Stimulated activated CD8-positive, alpha-beta memory T cell treated with anti-CD3 and anti-CD28 coated beads, Interleukin-15, amount 100 ng/mL, for 1 hour (primary cell): ENCODE data around the gene SMARCD3.

Experiments
- DNase-seq: peaks from one replicate; pipeline ENCODE4 v3.0.0-alpha.2; 2020; ENCODE audit warnings: low read depth

Gene SMARCD3

DNA sequence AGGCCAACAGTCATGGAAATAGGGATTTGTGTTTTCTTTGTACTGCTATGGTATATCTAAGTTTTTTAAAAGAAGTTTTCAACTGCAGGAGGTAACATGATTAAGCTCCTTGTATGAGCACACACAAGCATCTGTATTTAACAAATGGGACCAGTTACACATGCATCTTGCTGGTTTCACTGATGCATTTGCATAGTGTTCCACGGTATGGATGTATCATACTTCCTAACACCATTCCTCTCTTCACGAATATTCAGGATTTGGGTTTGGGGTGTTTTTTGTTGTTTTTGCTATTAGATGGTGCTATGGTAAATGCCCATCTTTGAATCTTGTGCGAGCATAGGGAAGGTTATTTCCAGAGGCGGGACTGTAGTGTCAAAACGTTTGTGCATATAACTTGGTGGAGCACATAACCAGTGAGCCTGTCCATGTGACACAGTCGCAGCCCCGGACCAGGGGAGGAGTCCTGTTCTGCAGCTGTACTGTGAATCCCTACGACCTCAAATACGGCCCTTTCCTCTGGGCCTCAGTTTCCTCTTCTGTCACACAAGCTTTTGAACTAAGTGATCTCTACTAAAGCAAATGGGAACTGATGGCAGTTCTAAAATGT lies 40.1 kb downstream of the SMARCD3 start:
- DNase-seq: no peak

GRCh38 chr7:151207804-151208203 lies 40.7 kb downstream of the SMARCD3 start:
- no peak for DNase-seq

GRCh38 chr7:151207315-151207714 lies 41.2 kb downstream of the SMARCD3 start:
- DNase-seq: no peak

DNA sequence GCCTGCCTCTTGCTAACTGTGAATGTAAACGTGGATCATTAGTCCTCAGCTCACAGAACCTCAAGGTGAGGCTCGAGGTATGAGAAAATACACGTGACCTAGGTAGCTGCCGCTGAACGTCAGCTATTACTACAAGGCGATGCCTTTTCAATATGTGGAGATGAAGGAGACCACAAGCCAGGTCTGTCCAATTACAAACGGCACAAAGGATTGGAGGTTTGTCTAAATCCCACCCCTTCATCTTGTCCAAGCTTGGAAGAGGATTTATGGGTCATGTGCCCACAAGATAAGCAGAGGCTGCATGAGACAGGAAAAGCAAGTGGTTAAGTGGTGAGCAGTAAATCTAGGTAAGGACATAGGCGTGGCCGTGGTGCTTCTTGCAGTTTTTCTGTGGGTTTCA lies 41.6 kb downstream of the SMARCD3 start:
- DNase-seq: no peak

- no peak for DNase-seq
Measured at GRCh38 chr7:151205730-151206129, 42.8 kb downstream of the SMARCD3 start.

- DNase-seq: no peak
Measured at GRCh38 chr7:151204383-151205032, 44.0 kb downstream of the SMARCD3 start.

DNA sequence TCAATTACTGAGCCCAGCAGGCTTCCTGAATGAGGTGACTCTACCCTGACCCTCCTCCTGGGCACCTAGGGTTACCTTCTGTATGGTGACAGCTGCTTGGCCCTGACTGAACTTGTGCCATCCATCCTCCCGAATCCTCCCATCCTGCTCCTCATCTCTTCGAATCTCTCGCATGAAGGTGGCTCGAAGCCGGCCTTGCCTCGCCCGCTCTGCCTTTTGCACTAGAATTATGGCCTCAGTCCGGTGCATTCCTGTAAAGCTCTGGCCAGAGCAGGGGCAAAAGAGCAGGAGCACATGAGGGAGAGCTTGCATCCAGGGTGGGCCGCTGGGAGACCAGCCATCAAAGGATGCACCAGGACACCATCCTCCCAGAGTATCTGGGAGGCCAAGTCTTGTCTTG lies 45.7 kb downstream of the SMARCD3 start:
- no peak for DNase-seq

DNA sequence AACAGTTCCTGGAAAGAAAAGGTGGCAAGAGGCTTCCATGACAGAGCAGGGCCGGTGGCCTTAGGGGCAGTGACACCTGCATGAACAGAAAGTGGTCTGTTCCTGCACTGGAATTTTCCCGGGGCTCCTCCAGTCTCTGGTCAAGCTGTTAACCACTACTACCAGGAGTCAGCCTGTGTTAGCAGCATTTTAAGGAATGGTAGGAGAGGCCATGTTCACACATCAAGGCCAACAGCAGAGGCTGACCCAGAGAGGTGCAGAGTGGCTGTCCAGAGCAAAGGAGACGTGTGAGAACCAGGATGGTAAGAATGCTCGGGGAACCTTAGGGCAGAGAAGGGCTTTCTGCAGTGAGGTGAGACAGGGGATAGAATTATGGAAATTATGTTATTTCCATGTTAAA lies 46.7 kb downstream of the SMARCD3 start:
- no peak for DNase-seq

DNA sequence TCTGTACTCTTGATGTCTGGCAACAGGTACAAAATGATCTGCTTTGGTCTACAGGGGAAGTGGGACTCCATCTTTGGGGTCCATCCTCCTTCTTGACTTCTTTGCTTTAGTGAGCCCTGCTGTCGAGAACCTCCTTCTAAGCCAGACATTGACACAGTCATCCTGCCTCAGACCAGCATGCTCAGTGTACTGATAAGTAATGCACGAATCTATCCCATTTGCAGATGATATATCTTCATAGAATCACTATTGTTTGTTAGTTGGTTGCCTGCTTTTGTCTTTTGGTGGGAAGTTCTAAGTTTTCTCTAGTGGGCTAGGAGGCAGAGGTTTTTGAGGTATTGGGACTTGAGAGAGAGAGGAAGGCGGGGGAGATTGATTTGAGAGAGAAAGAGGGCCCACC lies 47.1 kb downstream of the SMARCD3 start:
- no peak for DNase-seq

- DNase-seq: no peak
Measured at GRCh38 chr7:151198945-151199848, 49.3 kb downstream of the SMARCD3 start.

- DNase-seq: no peak
Measured at GRCh38 chr7:151197932-151198331, 50.6 kb downstream of the SMARCD3 start.

DNA sequence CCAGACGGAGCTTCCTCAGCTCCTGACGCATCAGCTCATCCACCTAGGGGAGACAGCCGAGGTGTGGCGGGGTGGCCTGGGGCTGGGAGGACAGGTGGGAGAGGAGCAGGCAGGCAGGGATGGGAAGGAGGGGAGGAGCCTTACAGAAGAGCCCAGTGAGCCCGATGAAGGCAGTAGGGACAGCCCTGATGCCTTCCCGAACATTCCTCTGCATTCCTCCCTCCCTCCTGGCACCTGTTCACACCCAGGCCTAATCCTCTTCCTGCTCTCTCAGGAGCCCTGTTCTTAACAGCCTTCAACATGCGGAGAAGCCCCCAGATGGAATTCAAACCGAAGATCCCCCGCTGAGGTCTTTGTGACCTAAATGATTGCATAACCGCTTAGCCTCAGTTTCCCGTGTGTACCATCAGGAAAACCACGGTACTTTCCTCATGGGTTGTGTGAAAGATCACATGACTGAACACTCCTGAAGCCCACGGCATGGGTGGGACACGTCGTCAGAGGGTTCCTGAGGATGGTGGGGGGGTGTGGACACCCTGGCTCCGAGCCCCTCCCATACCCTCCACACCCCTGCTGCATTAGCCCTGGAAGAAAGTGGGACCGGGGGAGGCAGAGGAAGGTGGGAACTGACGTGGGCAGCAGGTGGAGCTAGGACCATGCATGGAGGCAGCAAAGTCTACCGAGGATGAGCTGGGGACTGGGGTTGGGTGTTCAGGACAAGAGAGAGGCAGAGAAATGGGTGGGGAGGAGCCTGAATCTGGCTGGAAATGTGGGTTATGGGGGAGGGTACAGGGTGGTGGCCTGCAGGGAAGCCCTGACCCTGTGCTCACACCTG lies 52.7 kb downstream of the SMARCD3 start:
- no peak for DNase-seq

GRCh38 chr7:151194188-151194587 lies 54.3 kb downstream of the SMARCD3 start:
- no peak for DNase-seq

DNA sequence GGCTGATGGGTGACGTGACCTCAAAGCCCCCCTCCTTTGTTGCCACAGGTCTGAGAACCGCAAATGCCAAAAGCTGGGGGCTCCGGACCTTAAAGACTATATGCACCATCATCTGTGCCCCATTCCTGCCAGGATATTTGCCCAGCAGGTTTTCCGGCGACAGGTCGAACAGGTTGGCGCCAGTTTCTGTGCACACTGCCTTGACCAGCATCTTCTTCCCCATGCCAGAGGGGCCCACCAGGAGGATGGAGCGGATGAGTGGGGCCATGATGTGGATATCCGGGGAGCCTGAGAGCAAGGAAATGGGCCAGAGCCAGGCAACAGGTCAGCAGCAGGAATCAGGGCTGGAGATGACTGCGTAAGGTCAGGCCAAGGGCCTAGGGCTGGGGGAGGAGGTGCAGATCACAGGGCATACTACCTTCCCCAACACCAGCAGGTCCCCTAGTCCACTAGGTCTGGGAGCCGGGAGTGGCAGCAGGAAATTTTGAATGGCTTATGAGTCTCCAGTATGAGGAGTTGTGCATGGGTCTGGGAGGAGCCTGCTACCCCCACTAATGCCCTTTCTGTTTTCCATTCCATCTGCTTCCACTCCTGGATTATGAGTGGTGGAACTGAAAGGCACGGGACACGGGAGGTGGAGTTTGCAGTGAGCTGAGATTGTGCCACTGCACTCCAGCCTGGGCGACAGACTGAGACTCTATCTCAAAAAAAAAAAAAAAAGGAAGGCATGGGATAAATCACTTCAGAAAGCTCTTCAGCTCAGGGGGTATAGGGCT lies 55.1 kb downstream of the SMARCD3 start:
- DNase-seq: no peak

DNA sequence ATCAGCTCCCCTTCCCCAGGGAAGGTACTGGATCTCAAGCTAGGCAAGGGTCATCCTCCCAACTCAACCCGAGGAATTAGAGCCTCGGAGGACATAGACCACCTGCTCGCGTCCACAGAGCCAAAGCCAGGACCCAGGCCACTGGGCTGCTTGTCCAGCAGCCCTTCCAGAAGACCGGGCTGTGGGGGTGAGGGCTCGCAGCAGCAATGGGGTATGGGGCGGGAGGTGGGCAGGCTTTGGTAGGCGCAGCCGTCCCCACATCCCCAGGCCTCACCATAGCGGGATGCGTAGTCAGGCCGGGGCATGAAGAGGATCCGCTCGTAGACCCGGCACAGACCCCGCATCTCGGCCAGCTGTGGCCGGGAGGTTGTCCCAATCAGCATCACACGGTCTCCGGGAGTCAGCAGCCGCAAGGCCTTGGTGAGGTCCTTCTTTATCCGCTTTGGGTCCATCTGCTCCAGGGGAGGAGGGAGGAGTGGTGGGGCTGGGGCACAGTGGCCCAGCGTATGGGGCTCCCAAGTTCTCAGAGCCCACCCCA lies 56.4 kb downstream of the SMARCD3 start:
- no peak for DNase-seq

DNA sequence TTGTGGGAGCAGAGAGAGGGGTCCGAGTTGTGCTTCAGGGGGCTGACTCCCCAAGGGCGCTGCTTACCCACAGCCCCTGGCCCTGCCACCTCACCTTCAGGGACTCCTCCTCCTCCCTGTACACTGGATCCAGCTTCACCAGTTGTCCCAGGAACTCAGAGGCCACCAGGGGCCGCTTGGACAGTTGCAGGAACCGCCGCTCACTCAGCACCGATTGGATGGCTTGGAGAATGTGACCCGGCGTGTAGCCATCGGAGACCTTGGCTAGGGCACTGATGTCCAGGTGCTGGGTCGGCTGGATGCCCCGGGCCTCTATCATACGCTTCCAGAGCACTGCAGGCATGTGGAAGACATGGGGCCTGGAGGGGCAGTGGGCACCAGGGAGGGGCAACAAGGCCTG lies 57.0 kb downstream of the SMARCD3 start:
- no peak for DNase-seq

- no peak for DNase-seq
Measured at GRCh38 chr7:151189038-151189437, 59.5 kb downstream of the SMARCD3 start.
